Left forelimb (tissue), 1 donor: ENCODE data around the gene CAST.

Experiments
- DNase-seq: peaks from one replicate; pipeline ENCODE4 v3.0.0-alpha.2; 2018; ENCODE audit warnings: low spot score

CAST gene

DNA sequence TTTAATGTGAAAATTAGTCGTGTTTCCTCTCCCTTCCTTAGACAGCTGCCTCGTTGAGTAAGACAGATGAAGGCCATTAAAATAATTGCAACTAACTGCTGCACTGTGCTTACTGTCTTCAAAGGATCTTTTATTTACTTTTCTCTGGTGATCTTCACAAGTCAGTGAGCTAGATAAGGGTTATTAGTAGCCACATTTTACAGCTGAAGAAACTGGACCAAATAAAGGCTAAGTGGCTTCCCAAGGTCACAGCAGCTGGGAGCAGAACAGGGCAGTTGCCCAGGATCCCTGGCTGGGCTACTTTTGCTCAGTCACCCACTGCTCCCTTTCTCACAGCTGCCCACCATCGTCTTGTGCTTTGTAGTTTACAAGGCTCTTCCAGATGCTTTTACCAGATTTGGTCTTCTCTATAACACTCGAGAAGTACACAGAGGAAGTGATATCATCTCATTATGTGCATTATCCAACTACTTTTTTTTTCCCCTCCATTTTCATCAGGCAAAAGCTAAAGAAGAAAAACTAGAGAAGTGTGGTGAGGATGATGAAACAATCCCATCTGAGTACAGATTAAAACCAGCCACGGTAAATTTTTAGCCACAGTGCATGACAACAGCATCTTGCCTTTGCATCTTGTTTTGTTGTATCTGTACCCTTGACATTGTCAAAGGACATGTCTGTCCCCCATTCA is 83.8 kb downstream of the CAST start:
- DNase-seq, result no peak

DNA sequence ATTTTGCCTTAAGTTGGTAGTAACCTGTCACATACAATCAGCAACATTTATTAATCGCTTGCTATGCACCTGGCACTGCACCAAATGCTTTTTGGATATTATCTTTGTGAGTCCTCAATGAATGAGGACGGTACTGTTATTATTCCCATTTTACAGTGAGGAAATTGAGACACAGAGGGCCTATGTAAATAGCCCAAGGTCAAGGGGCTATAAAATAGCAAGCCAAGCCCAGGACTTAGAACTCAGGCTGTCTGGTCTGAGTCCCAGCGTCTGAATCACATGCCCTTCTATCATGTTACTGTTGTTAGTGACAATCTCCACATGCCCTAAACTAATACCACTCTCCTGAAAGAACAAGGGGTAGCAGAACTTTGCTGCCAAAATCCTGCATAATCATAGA is 85.5 kb downstream of the CAST start:
- DNase-seq, result no peak

DNA sequence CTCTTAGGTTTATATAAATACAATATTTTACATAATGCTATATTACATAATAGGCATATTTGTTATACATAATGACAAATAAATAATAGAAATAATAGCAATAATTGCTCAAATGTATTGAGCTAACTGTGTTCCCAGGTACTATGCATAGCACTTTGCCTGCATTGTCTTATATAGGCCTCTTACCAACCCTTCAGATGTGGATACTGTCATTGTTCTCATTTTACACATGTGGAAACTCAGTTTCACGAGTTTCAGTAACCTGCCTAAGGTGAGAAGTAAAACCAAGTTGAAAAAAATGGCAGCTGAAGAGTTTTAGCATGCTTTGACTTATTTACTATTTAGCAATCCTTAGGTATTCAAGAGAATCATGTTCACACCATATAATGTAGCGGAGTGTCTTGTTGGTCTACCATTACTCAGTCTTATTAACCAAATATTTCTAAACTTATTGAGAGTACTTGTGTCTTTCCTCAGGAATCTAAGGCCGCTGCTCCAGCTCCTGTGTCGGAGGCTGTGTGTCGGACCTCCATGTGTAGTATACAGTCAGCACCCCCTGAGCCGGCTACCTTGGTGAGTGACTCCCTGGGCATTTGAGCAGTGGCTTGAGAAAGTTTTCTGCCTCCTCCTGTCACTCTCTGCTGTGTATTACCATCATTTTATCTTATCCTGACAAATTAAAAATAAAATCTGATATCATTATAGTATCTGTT is 88.1 kb downstream of the CAST start:
- DNase-seq, result no peak

DNA sequence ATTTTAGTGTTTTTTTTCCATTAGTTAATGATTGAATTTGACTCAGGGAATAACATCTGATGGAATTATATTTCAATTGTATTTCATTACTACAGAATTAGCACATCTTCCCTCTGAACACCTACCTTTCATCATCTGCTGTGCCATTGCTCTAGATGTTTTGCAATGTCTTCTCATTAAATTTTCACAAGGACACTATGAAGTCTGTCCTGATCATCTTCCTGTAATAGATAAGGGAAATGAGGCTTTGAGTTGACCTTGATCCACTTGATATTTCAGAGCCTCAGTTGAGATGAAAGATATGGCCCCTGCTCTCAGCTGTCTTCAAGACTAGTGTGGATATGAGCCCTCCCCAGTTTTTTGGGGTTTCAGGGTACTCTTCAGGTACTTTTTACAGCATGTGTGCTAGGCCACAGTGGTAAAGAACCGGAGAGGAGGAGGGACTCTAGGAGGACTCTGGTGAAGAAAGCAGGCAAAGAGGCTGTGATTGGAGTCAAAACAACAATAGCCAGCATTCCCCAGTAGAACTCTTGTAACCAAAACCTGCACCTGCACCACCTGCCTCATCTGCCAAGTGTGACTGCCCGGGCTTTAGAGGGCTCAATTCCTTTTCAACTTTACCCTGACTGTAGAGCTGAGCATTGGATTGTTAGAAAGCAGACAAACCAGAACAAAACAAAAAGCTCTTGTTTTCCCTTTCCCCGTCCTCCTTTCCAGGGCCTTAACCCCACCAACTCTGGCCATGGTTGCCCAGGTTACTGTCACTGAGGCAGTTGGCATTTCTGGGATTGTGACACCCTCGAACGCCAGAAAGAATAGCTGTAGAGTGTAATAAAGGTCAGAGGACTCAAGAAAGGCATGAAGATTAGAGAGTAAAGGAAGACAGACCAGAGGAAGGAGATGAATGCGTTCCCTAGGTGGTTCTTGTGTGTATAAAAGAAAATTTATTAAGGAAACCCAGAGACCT is 89.3 kb downstream of the CAST start:
- no peak for DNase-seq

DNA sequence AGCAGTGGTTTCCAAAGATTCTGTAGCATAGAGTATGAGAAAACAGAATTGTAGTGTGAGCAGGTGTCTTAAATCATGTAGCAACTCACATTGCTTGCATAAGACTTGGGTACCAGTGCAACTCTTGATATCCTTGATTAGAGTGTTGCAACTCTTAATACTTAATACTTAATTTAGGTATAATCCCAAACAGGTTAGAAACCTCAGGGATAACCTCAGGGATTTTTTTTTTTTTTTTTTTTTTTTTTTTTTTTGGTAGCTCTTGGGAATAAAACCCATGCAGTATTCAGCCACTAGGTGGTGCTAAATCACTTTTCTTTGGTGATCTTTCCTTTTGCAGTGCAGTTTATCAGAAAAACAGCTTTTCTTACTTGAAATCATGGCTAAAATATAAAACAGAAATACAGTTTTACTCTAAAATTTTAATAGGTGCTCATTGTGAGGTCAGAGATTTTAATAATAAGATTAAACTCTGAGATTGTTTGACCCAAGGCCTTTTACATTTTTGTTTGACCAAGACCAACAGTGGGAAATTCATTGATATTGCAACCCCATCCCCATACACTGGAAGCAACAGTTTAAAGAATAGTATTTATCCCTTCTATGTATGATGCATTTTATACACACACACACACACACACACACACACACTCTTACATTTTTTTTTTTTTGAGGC is 90.3 kb downstream of the CAST start:
- no peak for DNase-seq

DNA sequence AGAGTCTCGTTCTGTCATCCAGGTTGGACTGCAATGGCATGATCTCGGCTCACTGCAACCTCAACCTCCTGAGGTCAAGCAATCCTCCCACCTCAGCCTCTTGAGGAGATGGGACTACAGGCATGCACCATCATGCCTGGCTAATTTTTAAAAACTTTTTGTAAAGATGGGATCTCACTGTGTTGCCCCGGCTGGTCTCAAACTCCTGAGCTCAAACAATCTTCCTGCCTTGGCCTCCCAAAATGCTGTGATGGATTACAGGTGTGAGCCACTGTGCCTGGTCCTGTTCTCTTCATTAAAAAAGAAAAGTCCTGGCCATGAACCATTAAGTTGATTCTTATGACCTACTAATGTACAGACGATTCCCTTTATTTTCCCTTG is 90.8 kb downstream of the CAST start:
- DNase-seq, result no peak

DNA sequence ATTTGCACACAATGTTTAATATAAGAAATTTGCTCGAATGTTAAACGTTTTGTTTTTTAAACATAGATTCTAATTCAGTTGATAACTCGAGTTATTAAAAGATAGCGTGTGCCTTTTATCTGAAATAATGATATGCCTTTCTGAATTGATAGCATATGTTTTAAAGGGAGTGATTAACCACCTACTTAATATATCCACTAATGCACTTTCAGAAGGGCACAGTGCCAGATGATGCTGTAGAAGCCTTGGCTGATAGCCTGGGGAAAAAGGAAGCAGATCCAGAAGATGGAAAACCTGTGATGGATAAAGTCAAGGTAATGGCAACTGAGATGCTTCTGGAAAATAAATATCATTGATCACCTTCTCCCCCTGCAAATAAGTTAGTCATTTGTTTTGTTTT is 91.7 kb downstream of the CAST start:
- DNase-seq, result no peak

DNA sequence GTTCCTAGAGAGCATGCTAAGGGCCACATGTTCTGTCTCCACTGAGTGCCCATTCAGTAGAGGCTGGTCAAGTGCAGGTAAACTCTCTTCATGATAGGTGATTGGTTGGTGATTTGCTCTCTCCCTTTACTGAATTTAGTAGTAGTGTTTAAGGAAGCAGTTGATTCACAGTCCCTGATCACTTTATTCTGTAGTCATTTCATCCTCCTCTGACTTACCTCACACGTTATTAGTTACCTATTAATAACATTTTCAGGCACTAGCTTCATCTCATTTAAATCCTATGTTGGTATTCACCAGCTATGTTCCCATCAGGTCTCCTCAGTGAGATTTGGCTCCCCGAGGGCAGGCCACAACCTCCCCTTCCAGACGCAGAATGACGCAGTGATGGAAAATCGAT is 93.7 kb downstream of the CAST start:
- no peak for DNase-seq

DNA sequence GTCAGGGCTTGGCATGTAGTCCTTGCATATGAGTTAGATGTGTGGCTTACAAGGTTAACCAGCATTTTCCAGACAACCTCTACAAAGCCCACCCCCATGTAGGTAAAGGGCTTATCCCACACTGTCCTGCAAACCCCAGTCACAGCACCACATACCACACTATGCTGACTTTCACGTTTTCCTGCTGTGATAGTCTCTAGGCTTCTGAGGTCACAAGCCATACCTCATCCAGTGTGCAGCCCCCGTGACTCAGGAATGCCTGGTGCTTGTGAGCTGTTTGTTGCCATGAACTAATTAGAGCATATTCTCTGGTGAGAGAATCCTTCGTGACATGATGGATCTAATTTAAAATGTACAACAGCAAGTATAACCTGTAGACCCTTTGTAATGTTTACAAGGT is 94.8 kb downstream of the CAST start:
- DNase-seq, result no peak

DNA sequence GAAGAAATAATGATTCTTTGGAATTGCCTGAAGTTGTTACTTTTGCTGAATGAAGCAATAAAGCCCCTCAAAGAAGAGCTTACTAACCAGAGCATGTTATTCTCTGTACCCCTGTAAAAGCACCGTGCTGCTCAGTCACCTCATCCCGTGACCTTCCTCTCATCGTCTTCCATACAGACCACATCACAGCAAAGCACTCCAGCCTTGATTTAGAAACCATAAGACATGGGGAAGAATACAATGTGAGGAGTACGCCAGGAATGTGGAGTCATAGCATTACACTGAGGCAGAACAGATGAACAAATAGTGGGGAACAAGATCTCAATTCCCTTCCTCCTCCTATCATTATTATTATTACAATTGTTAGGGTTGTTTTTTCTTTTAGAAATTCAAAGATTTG is 96.4 kb downstream of the CAST start:
- no peak for DNase-seq

DNA sequence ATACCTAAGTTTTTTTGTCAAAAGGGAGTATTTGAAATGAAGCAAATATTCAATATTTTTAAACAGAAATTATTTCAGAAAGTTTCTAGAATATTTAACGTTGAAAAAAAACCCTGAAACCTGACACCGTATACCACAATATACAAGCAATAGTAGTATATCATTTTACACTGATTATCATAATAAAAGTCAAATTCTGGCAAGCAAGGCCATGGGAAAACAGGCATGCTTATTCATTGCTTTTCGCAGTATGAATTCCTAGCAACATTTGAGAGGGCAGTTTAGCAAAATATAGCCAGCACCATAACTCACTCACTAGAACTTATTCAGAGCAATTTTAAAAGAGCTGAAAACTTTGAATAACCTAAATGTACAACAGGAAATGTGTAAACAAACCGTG is 99.4 kb downstream of the CAST start:
- DNase-seq, result no peak

DNA sequence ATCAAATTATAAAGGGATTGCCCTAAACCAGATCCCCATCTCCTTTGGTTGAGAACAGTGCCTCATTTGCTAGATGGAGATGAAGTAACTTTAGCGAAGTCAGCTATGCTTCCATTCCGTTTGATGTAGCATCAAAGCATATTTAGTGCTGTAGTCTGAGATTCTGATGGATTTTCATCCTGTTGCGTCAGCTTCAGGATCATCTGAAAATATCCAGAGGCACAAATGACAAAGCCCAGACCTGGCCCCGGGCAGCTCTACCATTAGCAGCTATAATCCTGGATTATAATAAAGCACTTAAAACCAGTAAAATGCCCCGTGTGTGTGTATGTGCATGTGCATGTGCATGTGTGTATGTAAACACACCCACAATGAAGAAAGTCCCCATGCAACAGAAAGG is 100.8 kb downstream of the CAST start:
- no peak for DNase-seq

DNA sequence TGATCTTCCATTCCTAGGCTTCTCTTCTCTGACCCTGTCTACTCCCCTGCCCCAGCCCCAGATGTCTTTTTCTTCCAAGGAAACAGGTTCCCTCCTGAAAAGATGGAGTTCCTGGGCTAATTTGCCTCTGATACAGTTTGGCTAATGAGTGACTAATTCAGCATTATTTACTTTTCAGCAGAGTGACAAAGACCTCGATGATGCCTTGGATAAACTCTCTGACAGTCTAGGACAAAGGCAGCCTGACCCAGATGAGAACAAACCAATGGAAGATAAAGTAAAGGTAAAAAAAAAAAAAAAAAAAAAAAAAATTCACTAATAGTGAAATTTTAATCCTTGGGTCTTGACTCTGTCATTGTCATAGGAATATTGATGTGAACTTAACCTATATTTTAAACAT is 102.9 kb downstream of the CAST start:
- no peak for DNase-seq

DNA sequence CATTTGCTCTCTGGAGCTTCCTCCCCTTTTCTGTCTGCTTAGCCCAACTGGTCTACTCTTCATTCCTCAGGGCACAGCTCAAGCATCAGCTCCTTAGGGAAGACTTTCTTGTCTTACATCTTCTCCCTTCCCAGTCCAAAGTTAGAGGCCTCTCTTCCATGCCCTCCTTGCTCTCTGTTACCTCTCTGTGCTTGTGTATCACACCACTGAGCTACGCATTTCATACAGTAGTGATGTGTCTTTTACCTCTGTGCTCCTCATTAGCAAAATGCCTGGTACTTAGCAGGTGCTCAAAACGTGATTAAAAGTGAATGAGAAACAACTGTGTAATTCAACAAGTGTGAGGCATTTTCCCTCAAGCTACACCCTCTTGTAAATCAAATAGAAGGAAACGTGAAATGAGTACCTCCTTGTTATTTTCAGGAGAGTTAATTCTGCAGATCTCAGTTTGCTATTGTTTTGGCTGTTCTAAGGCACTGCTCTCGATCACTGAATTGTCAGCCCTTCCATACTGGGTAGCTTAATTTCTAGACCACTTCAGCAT is 106.6 kb downstream of the CAST start:
- DNase-seq, result no peak

DNA sequence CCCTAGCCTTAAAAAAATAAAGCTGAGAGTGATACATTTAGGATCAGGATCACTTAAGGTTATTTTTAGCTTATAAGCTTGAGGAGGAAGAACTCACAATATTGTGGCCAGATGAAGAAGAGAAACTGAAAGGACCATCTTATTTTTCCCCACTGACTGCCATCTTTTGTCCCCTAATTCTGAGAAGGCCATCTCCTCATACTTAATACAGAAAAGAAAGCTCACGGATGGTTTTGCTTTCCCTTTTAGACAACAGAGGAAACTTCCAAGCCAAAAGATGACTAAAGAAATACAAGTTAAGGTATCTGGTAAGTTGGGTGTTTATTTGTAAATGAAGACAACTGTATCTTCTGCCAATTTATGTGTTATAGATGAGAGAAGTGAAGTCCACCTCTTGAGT is 109.2 kb downstream of the CAST start:
- no peak for DNase-seq

DNA sequence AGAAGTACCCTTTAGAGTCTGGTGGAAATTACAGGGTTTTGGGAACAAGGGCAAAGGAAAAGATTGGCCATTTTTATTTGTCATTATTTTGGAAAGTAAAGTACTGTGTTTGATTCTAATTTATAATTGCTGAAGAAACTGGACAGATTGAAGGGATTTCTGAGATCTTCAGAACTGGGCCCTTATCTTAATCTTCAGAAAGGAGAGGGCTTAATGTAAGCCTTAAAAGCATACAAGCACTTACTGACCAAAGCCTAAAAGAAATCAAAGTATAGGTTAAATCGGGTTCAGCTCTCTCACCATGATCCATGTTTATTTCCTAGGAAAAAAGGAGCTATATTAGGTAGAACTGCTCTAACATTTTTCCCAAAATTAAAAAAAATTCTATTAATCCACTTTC is 109.9 kb downstream of the CAST start:
- no peak for DNase-seq

DNA sequence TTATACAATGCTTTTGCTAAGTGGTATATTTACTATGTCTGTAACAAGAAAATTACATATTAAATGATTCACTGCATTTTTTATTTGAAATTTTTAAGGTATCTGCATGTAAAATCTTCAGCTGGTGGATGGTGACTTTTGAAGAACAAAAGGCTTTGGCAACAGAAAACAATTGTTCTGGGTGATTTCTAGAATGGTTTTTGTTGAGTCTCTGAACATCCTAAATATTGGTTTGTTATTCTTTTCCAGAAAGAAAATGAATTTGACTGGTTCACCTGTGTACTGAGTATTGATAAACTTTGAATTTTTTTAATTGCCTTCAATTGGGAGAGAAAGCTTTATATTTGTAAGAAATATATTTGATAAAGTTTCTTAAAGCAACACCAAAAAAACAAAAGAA is 110.4 kb downstream of the CAST start:
- no peak for DNase-seq

DNA sequence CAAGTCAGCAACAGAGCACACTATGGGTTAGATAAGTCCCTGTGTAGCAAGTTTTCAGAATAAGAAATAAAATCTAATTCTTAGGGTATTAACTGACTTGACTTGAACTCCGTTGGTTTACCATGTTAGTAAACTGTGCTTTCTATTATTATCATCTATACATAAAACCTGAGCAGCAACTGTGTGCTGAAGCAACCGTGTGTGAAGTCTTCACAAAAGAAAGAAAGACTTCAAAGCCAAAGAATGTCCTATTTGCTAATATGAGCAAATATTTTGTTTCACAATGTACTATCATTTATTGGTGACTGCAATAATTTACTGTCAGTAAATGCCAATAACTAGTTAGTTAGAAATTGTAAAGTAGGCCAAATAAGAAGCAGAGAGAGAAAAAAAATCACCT is 112.9 kb downstream of the CAST start:
- no peak for DNase-seq

DNA sequence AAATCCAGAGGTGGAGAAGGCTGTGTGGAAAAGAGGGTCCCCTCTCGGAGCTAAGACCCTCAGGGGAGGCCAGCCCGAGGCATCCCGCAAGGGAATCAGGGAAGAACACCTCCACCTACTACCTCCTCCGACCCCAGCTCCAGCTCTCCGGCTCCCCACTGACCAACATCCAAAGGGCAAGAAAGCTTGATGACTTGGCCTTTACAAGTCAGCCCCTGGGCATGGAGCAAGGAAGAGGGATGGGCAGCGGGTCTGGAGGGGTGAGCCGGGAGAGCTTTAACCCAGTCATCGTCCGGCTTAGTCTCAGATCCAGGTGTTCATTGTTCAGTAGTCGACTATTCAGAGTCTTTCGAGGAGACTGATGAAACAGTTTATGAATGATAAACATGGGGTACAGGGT is 113.5 kb downstream of the CAST start:
- DNase-seq, result no peak

DNA sequence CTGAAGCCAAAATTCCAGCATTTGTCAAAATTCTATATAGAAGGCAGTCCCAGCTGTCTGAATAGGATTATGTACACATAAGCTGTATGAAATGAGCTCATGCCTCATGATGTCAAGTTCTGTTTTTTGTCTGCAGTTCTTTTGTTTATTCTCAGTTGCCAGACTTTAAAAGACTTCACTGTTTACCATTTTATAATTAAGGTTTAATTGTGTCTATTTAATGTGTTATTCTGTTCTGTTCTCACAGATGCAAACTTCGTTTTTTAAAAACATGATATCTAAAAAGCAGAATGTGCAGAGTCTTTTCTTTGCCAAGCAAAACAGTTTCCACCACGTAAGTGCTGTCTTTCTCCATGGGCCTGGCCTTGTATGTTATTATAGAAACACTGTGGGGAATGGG is 114.4 kb downstream of the CAST start:
- no peak for DNase-seq

DNA sequence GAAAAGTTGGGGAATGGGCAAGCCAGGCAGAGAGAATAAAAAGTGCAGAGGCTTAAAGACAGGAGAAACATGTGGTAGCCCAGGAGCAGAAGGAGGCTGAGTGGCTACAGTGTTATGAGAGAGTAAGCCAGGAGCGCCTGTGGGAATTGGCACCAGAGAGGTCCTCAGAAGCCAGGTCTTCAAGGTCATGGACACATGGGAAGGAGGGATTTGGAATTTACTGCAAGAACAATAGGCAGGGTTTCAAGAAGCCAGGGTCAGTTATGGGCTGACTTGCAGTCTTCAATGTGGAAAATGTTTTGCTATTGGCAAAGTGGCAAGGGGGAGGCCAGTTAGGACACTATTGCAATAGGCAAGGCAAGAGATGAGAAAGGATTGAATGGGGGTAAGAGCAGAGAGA is 116.2 kb downstream of the CAST start:
- no peak for DNase-seq

DNA sequence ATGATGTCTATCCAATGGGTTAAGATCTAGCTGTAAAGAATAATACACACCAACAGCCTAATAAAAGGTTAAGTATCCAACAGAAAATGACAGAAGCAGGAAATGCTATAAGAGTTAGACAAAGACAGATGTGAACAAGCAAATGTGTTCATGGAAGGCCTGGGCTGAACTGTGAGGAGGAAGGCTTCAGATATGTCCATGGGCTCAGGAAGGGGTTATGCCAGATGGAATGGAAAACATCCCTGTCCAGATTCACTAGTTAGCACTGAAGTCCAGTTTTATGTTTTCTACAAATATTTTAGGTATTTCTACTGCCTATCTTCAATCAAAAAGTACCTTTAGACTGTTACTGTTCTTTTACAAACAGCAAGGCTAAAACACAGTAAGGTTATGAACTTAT is 118.5 kb downstream of the CAST start:
- no peak for DNase-seq
